Thyroid gland (tissue), 4 donors: ENCODE results near the gene RNPEPL1.

Experiments used
- POLR2A ChIP-seq, 2 donors: fragments of 450-650 bp; IDR thresholded peaks; one replicate each; pipeline ENCODE4 v1.6.1; 2017; ENCODE audit warnings: antibody characterized with exemption in 2 of 2, mild to moderate bottlenecking in 2 of 2, moderate library complexity in 1 of 2
- TF ChIP-seq, protein P1 (sequence below), 6 experiments: fragments of 200-600 bp in 3 of 6; fragments of 450-650 bp in 3 of 6; sonication (generic) in 3 of 6; IDR thresholded peaks; one replicate each; pipeline ENCODE4 v1.5.1; 2016 to 2019; ENCODE audit warnings: antibody characterized with exemption in 6 of 6, mild to moderate bottlenecking in 2 of 6, inconsistent platforms in 1 of 6, moderate library complexity in 1 of 6

DNA sequence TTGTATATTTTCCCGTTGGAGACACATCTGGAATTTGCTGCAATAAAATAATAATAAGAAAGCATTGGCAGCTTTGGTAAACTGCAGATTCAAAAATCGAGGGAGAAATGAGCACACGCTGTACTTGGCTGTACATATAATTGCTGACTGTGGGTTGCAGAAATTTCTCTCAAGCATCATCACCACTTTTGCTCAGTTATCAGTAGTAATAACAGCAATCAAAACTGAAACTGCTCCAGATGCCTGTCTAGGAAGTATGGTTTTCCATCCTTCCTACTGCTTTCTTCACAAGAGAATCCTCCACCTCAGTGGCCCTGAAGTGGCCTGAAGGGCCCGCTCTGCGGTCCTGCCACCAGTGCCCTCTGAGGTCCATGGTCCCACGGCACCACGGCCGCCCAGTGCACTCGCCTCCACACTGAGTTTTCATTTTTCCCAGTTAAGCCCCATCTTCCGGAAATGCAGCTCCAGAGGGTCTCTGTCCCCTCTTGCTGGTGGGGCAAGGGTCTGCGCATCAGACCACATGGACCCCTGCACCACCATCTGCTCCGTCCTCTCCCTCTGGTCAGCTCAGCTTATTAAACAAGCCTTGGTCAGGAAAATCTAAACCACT, 4.2 kb upstream of the RNPEPL1 start:
- TF ChIP-seq, protein P1, sequence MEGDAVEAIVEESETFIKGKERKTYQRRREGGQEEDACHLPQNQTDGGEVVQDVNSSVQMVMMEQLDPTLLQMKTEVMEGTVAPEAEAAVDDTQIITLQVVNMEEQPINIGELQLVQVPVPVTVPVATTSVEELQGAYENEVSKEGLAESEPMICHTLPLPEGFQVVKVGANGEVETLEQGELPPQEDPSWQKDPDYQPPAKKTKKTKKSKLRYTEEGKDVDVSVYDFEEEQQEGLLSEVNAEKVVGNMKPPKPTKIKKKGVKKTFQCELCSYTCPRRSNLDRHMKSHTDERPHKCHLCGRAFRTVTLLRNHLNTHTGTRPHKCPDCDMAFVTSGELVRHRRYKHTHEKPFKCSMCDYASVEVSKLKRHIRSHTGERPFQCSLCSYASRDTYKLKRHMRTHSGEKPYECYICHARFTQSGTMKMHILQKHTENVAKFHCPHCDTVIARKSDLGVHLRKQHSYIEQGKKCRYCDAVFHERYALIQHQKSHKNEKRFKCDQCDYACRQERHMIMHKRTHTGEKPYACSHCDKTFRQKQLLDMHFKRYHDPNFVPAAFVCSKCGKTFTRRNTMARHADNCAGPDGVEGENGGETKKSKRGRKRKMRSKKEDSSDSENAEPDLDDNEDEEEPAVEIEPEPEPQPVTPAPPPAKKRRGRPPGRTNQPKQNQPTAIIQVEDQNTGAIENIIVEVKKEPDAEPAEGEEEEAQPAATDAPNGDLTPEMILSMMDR (IDR thresholded peaks at IDR 0.05) = no peak
- no peak for TF ChIP-seq POLR2A (IDR thresholded peaks at IDR 0.05)
